Astrocyte (in vitro differentiated cells and primary cell): ENCODE data around the gene SUGT1. TPM values are rescaled to one million over a fixed set of nuclear protein-coding genes. Genes with fewer than 3 reads are reported as not detected.

ENCODE experiments used
- DNase-seq: peaks from one replicate; pipeline ENCODE4 v3.0.0-alpha.2; 2010; ENCODE audit warnings: low read depth
- FAIRE-seq: peaks from 2 replicates; lab custom pipeline; 2011; peaks lifted over from hg19 to GRCh38; lab: Jason Lieb, UNC
- H2AFZ ChIP-seq: 2 replicates; pipeline ENCODE4 v1.6.0; 2012; ENCODE audit warnings: low read depth, low read length, inconsistent platforms
- H3K27ac ChIP-seq: 2 replicates; pipeline ENCODE4 v1.5.1; 2011; ENCODE audit warnings: low read depth, low read length, inconsistent platforms
- H3K27me3 ChIP-seq: 2 replicates; pipeline ENCODE4 v1.6.0; 2011; ENCODE audit warnings: low read length, inconsistent platforms; ENCODE audit not compliant: insufficient read depth
- H3K36me3 ChIP-seq: 2 replicates; pipeline ENCODE4 v1.5.1; 2011; ENCODE audit warnings: low read length, inconsistent platforms; ENCODE audit not compliant: insufficient read depth
- H3K4me1 ChIP-seq: 2 replicates; pipeline ENCODE4 v1.5.1; 2011; ENCODE audit warnings: low read length, inconsistent platforms; ENCODE audit not compliant: insufficient read depth
- H3K4me2 ChIP-seq: 2 replicates; pipeline ENCODE4 v1.6.0; 2012; ENCODE audit warnings: low read length, inconsistent platforms
- H3K4me3 ChIP-seq: 2 replicates; pipeline ENCODE4 v1.5.1; 2011; ENCODE audit warnings: low read depth, mild to moderate bottlenecking, low read length, inconsistent platforms; ENCODE audit not compliant: insufficient read depth
- H3K79me2 ChIP-seq: 2 replicates; pipeline ENCODE4 v1.6.0; 2012; ENCODE audit warnings: mild to moderate bottlenecking, low read length, inconsistent platforms; ENCODE audit not compliant: insufficient read depth
- H3K9ac ChIP-seq: 2 replicates; pipeline ENCODE4 v1.6.0; 2012; ENCODE audit warnings: mild to moderate bottlenecking, low read length, inconsistent platforms
- H3K9me3 ChIP-seq: 2 replicates; pipeline ENCODE4 v1.5.1; 2012; ENCODE audit warnings: low read depth, mild to moderate bottlenecking, low read length, inconsistent platforms; ENCODE audit not compliant: insufficient read depth
- H4K20me1 ChIP-seq: 2 replicates; pipeline ENCODE4 v1.6.0; 2012; ENCODE audit warnings: low read length, inconsistent platforms; ENCODE audit not compliant: insufficient read depth
- H3K27ac Mint-ChIP-seq: one replicate; pipeline ENCODE4 v1.8.0; 2021; ENCODE audit warnings: mild to moderate bottlenecking, mixed read lengths; ENCODE audit not compliant: unreplicated experiment
- H3K27me3 Mint-ChIP-seq: one replicate; pipeline ENCODE4 v1.8.0; 2021; ENCODE audit warnings: low read depth, mixed read lengths; ENCODE audit not compliant: unreplicated experiment
- H3K36me3 Mint-ChIP-seq: one replicate; pipeline ENCODE4 v1.8.0; 2021; ENCODE audit warnings: low read depth, mixed read lengths; ENCODE audit not compliant: unreplicated experiment
- H3K4me1 Mint-ChIP-seq: one replicate; pipeline ENCODE4 v1.8.0; 2021; ENCODE audit warnings: low read depth, mixed read lengths; ENCODE audit not compliant: unreplicated experiment
- H3K4me3 Mint-ChIP-seq: one replicate; pipeline ENCODE4 v1.8.0; 2021; ENCODE audit warnings: mild to moderate bottlenecking, moderate library complexity, mixed read lengths; ENCODE audit not compliant: unreplicated experiment
- H3K9me3 Mint-ChIP-seq: one replicate; pipeline ENCODE4 v1.8.0; 2021; ENCODE audit warnings: mild to moderate bottlenecking, mixed read lengths; ENCODE audit not compliant: unreplicated experiment
- EZH2 ChIP-seq: IDR thresholded peaks from 2 replicates; pipeline ENCODE4 v1.6.1; 2012; ENCODE audit warnings: mild to moderate bottlenecking, low read length, inconsistent platforms; ENCODE audit not compliant: insufficient read depth
- total RNA-seq: library from RNA; stranded (reverse); gene quantifications from 2 replicates; pipeline ENCODE4 v1.2.1, GENCODE V29; 2021
- TF ChIP-seq, protein P1 (sequence below): IDR thresholded peaks from 2 replicates; pipeline ENCODE4 v1.5.1; 2011; ENCODE audit warnings: low read depth, mild to moderate bottlenecking, inconsistent platforms, low read length, moderate library complexity; ENCODE audit not compliant: insufficient read depth

Gene SUGT1
- total RNA-seq, 1 donor from 2014 or later = 87.3 TPM

DNA sequence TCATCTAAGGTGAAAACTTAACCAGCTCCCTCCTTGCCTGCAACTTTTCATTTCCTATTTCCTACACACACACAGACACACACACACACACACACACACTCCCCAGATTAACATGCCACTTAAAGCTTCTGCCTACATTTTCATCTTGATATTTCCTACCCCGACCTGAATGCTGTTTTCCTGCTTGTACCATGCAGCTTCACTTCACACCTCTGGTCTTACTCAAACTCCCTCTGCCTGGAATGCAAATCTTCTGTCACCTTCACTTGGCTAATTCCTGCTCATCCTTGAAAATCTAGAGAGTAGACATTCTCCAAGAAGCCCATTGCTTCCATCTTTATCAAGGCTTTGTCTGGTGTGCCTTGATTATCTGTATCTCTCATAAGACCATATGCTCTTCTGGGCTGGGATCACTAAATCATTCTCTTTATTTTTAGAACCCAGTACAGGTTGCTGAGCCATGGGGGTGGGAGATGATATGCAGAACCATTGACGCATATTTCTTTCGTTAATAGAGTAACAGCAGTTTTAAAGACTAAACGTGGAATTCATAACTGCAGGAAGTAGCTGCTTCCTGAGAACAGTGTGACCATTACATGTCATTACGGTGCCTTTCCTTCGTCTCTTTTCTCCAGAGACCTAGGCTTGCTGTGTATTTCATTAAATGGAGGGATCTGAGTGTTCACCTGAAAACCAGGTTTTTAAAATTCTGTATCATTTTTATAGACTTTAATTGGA lies 49.3 kb downstream of the SUGT1 start:
- H4K20me1 ChIP-seq = no peaks in the 10 kb centered on the region
- H3K79me2 ChIP-seq = no peaks in the 10 kb centered on the region
- Mint-ChIP-seq H3K27me3 (no peaks in the 10 kb centered on the region), H3K9me3 (no peaks in the 10 kb centered on the region), H3K4me1 (peaks cover 5% of the 10 kb centered on the region), H3K4me3 (no peak overlapping the region), H3K36me3 (no peaks in the 10 kb centered on the region), H3K27ac (no peak overlapping the region)
- H3K9ac ChIP-seq = no peak overlapping the region
- H3K4me1 ChIP-seq = no peaks in the 10 kb centered on the region
- no peaks in the 10 kb centered on the region for H3K27me3 ChIP-seq
- H3K27ac ChIP-seq = no peak overlapping the region
- TF ChIP-seq, protein P1, sequence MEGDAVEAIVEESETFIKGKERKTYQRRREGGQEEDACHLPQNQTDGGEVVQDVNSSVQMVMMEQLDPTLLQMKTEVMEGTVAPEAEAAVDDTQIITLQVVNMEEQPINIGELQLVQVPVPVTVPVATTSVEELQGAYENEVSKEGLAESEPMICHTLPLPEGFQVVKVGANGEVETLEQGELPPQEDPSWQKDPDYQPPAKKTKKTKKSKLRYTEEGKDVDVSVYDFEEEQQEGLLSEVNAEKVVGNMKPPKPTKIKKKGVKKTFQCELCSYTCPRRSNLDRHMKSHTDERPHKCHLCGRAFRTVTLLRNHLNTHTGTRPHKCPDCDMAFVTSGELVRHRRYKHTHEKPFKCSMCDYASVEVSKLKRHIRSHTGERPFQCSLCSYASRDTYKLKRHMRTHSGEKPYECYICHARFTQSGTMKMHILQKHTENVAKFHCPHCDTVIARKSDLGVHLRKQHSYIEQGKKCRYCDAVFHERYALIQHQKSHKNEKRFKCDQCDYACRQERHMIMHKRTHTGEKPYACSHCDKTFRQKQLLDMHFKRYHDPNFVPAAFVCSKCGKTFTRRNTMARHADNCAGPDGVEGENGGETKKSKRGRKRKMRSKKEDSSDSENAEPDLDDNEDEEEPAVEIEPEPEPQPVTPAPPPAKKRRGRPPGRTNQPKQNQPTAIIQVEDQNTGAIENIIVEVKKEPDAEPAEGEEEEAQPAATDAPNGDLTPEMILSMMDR = no peak
- TF ChIP-seq EZH2 = no peak
- FAIRE-seq (no peak), DNase-seq (no peak)
- H2AFZ ChIP-seq = no peak overlapping the region
- no peaks in the 10 kb centered on the region for H3K9me3 ChIP-seq
- H3K4me3 ChIP-seq = no peak overlapping the region
- no peaks in the 10 kb centered on the region for H3K36me3 ChIP-seq
- no peak overlapping the region for H3K4me2 ChIP-seq

- H2AFZ ChIP-seq = no peak overlapping the region
- H3K9me3 ChIP-seq = no peaks in the 10 kb centered on the region
- Mint-ChIP-seq H3K27ac (no peak overlapping the region), H3K36me3 (no peaks in the 10 kb centered on the region), H3K9me3 (no peaks in the 10 kb centered on the region), H3K27me3 (peaks cover 2% of the 10 kb centered on the region), H3K4me3 (no peak overlapping the region), H3K4me1 (peaks cover 5% of the 10 kb centered on the region)
- DNase-seq (no peak), FAIRE-seq (no peak)
- no peaks in the 10 kb centered on the region for H3K27me3 ChIP-seq
- H3K9ac ChIP-seq = no peak overlapping the region
- no peak for TF ChIP-seq EZH2
- TF ChIP-seq, protein P1 = no peak
- no peak overlapping the region for H3K4me2 ChIP-seq
- no peak overlapping the region for H3K27ac ChIP-seq
- H3K79me2 ChIP-seq = no peaks in the 10 kb centered on the region
- no peaks in the 10 kb centered on the region for H3K4me1 ChIP-seq
- H4K20me1 ChIP-seq = no peaks in the 10 kb centered on the region
- H3K4me3 ChIP-seq = no peak overlapping the region
- H3K36me3 ChIP-seq = no peaks in the 10 kb centered on the region
Observed at GRCh38 chr13:52703482-52703881, 50.8 kb downstream of the SUGT1 start.

GRCh38 chr13:52706081-52706480 lies 53.4 kb downstream of the SUGT1 start:
- no peak for TF ChIP-seq EZH2
- TF ChIP-seq, protein P1 = no peak
- Histone ChIP-seq H3K36me3 (no peaks in the 10 kb centered on the region), H3K9ac (no peak overlapping the region), H3K9me3 (no peaks in the 10 kb centered on the region), H3K4me2 (no peak overlapping the region), H4K20me1 (no peaks in the 10 kb centered on the region), H3K27me3 (no peaks in the 10 kb centered on the region), H3K4me1 (no peaks in the 10 kb centered on the region), H3K79me2 (no peaks in the 10 kb centered on the region), H3K27ac (no peak overlapping the region), H2AFZ (no peak overlapping the region), H3K4me3 (no peak overlapping the region)
- Mint-ChIP-seq H3K4me3 (no peak overlapping the region), H3K36me3 (no peaks in the 10 kb centered on the region), H3K27me3 (peaks cover 2% of the 10 kb centered on the region), H3K9me3 (no peaks in the 10 kb centered on the region), H3K27ac (no peak overlapping the region), H3K4me1 (peaks cover 5% of the 10 kb centered on the region)
- no peak for FAIRE-seq
- no peak for DNase-seq
